UCSD-AML1 (cell line): ENCODE measurements around the gene POLE2.
"Not testable (repeated sequence)": the region's sequence is repeated elsewhere in the genome, so short reads cannot be mapped to it uniquely, and the experiment has no call there.

Experiments
- DNase-seq: peaks from one replicate; lab custom pipeline; 2025; ENCODE audit not compliant: unreplicated experiment; lab: John Stamatoyannopoulos, UW

The POLE2 gene

DNA sequence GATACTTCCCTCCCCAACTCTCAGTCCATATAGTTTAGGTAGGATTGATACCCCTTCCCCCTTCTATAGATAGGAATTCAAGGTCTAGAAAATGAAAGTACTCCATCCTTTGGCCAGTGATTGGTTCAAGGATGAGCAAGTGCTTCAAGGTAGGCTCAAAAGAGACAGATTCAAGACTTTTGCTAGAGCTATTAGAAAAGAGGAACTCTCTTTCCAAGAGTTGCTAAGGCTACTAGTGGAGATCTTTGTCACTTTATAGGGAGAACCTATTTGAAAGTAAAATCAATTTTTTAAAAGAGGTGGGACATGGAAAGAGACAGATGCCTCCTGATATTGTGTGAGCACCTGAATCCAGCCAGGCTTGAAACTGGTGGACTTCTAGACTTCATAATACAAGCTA is 17.5 kb downstream of the POLE2 start:
- no peak for DNase-seq

DNA sequence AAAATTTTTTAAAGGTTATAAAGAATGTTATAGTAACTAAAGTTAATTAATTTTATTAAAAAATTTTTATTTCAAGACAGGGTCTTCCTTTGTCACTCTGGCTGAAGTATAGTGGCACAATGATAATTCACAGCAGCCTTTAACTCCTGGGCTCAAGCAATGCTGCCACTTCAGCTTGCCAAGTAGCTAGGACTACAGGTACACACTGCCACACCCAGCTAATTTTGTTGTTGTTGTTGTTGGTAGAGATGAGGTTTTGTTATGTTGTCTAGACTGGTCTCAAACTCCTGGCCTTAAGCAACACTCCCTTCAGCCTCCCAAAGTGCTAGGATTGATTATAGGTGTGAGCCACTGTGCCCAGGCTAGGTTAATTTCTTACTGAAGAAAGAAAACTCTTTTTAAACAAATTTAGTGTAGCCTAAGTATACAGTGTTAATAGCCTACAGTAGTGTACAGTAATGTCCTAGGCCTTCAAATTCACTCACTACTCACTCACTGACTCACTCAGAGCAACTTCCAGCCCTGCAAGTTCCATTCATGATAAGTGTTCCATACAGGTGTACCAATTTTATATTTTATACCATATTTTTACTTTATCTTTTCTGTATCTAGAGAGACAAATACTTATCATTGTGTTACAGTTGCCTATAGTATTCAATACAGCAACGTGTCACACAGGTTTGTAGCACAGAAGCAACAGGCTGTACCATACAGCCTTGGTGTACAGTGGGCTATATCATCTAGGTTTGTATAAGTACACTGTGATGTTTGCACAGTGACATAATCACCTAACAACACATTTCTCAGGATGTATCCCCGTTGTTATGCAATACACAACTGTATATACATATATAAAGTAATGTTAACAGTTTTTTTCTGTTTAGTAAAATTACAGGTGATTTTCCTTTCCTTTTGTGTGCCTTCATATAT is 28.2 kb downstream of the POLE2 start:
- no peak for DNase-seq

DNA sequence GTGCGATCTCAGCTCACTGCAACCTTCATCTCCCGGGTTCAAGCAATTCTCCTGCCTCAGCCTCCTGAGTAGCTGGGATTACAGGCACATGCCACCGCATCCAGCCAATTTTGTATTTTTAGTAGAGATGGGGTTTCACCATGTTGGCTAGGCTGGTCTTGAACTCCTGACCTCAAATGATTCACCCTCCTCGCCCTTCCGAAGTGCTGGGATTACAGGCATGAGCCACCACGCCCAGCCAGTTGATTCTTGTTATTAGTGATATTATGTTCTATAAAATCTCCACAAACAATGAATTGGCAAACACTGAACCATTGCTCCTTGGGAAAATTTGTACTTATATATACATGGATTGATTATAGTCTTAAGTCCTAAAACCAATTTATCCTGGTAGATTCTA is 30.5 kb downstream of the POLE2 start:
- not testable (repeated sequence) for DNase-seq

DNA sequence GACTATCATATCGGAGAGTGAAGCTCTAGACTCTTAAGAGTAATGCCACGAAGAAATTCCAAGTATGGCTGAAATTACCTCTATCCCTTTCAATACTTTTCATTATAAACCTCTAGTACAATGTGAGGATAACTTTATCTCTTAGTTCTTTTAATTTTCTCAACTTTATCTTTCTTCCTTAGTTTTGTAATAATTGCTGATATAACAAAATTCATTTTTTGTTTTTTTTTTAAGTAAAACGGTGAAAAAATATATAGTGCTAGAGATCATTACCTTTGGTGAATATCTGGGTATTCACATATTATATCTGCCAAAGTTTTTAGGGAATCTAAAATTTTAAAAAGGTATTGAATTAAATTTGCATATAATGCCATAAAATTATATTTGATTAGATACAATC is 33.5 kb downstream of the POLE2 start:
- no peak for DNase-seq

DNA sequence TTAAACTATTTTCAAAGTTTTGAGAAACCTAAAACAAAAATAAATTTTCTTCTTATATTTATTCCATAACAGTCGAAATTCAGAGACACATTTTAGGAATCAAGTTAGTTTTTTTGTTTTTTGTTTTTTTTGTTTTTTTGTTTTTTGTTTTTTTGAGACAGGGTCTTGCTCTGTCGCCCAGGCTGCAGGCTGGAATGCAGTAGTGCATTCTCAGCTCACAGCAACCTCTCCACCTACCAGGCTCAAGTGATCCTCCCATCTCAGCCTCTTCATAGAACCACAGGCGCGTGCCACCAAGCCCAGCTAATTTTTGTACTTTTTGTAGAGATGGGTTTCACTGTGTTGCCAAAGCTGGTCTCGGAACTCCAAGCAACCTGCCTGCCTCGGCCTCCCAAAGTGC is 34.5 kb downstream of the POLE2 start:
- no peak for DNase-seq

DNA sequence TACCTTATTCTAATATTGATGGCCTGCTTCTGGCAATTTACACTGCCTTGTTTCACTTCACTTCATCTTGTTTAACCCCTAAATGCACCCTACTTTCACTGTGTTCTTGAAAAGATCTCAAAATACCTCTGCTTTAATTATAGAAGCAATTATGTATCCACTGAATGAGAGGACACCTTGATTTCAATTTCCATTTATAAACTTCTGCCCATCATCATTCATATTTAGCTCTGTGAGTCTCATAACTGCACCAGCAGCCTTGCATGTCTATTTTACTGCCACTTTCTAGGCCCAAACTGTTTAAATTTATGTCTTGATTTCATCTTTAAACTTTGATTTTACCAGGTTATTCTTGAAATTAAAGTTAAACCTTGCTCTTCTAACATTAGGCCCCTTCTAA is 45.9 kb downstream of the POLE2 start:
- no peak for DNase-seq

DNA sequence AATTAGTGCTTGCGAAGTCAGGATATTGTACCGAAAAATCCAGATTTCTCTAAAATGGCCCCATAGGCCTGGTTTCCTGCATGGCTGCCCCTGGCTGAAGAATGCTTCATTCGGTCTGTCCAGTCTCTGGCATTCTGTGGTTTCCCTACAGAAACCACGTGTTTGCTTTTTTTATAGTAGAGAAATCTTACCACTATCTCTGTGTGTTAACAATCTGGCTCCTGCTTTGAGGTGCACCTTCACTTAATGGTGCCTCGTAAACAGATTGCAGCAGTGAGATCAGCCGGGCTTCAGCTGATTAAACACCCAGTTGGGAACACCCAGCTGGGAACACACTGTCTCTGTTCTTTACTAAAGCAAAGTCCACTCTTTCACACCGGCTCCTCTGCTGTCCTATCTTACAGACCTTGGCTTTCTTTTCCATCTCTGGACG is 46.3 kb downstream of the POLE2 start:
- DNase-seq = no peak

DNA sequence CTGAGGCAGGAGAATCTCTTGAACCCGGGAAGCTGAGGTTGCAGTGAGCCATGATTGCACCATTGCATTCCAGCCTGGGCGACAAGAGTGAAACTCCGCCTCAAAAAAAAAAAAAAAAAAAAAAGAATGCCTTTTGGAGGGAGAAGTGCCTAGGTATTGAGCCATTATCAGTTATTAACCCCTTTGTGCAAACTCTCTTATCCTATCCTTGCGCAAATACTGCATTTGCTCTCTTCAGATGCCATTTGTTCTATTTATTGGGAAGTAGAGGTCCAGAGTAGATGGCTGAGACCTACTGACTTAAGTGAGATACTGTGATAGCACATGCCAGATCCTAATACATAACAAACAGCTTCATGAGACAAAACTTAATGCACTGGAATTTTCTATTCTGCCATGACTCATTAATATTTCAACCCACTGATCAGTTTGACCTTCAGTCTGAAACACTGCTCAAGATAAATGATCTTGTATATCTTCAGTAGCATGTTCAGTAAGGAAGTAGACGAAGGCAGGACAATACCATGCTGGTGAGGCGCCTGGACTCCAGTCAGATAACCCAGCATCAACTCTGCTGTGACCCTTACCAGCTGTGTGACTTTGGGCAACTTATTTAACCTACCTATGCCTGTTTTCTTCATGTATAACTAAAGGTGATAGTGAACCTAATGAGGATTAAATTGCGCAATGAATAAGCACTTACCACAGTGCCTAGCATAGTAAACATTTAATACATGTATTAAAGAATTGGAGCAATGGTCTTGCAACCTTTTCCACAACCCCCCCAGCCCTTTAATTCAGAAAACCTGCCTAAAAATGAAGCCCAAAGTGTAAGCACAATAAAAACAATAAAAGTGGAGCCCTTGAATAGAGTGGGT is 47.2 kb downstream of the POLE2 start:
- no peak for DNase-seq

DNA sequence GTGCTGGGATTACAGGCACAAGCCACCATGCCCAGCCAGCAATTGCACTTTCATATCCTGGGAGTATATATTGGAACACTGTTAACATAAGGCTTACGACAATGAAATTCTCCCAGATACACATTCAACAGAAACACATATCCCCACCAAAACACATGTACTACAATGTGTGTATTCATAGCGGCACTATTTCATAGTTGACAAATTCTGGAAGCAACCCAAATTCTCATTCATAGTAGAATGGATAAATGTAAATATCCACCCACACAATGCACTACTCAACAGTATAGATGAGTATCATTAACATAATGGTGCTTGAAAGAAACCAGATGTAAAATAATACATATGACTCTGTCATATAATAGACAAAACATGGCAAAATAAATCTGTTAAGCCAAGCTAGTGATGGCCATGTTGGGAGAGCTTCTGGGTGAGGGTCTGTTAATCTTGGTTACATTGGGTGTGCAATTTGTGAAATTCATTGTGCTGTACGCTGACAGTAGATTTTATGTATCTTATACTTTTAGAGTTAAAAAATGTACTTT is 50.4 kb downstream of the POLE2 start:
- no peak for DNase-seq

DNA sequence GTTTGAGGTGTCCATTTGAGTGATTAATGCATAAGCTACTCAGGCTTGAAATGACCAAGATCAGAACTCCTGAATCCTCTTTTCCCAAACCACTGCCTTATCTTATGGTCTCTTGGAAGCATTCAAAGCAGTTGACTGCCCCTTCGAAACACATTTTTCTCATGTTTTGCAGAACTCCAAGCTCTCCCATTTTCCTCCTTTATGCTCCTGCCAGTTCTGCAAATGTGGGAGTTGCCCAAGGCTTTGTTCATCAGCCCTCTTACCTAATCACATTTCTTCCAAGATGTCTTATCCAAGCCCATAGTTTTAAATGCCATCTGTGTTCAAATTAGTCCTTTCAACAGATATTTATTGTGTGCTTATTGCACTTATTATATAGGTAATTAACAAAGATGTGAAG is 51.1 kb downstream of the POLE2 start:
- DNase-seq = no peak

DNA sequence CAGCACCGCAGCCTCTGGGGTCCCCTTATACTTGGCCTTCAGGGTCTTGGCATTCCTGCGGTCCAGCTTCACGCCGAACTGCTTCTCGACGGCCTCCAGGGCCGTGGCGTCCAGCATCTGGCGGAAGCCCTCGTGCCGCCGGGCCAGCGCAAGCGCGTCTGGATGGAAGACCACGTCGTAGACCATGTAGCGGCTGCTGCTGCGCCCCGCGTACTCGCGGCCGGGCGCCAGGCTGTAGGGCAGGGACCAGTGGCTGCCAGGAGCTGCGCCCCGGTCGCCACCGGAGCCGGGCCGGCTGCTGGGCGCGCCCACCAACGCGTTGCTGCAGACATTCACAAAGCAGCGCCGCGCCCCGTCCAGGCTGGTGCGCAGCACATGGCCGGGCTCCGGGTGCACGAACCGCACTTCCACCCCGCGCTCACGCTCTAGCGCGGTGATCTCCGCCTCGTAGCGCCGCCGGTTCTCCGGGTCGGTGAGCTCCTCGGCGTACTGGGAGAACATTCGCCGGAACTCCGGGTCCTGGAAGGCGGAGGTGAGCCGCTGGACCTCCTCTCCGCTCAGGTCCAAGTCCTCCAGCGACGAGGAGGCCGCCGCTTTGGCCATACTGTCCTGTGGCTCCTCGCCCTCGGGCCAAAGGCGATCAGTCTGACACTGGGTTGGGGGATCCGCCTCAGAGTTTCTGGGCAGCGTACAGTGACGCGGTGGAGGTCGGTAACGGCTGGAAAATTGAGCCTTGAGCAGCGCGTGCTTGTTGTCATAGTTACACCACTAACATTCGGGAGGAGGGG is 53.3 kb downstream of the POLE2 start, which contains the start of gene DNAAF2:
DNAAF2 (minus strand) TSS at position 698 of the 788 bp plus-strand sequence; CDS start at position 603, 95 bp downstream.
- DNase-seq = peak; percentile 71

DNA sequence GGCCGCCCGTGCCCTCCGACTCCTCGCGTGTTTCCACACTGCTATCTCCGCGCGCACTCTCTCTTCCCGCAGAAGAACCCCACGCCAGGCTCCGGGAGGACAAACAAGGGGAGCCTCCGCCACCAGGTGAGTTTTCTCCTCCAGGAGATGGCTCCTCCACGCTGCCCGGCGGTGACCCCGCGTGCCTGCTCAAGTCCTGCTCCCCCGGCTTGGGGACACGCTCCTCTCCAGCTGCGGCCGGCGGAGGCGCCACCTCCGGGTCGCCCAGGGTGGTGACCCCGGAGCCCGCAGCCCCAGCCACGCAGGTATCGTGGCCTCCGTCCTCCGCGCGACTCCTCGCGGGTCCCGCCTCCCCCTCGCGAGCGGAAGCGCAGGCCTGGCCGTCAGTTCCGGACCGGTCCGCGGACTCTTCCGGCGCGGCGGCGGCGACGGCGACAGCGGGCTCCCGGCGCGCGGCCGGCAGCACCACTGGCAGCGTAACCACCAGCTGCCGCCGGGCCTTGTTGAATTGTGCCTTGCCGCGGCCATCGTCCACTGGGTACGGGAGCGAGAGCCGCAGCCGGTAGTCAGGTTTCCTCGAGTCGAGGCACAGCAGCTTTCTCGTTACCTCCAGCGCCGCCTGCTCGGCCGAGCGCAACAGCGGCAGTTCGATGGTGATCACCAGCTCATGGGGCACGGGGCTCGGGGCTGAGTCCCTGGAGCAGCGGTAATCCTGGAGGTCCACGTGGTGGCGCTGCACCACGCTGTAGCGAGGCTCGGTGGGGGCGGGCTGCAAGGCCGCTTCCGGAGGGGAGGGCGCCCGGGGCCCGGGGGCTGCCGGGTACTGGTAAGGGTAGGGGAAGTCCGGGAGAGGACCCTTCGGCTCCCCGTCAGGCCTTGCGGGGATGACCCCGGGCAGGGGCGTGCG is 54.1 kb downstream of the POLE2 start:
- DNase-seq = peak; percentile 96

DNA sequence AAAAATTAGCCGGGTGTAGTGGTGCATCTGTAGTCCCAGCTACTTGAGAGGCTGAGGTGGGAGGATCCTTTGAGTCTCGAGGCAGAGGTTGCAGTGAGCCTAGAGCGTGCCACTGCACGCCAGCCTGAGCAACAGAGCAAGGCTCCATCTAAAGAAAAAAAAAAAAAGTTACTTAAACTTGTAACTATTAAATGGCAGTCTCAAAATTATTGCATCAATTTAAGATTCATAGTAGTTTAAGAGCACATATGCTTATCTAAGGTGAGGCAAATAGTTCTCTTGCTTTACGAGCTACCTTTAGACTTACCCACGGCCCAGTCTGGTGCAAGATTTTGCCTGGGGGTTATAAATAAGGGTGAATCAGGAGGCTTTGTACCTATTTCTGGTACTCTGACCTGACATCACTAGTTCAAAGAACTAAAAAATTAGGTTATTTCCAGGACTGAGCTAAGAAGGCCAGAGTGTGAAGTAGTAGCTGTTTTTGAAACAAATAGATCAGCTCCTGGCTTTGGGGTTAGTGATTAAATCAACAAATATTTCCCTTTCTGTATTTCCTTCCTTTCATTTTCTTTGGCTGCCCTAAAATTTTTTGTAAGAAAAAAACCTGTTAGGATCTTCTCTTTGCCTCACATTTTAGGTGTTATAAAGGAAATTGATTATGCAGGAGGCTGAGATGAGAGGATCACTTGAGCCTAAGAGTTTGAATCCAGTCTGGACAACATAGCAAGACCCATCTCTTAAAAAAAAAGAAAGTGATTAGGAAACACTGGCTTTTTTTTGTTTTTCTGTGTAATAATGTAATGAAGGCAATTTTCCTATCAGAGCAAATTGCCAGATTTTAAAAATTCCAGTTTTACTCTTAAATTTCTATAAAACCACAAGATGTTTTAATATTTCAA is 63.8 kb downstream of the POLE2 start:
- no peak for DNase-seq

DNA sequence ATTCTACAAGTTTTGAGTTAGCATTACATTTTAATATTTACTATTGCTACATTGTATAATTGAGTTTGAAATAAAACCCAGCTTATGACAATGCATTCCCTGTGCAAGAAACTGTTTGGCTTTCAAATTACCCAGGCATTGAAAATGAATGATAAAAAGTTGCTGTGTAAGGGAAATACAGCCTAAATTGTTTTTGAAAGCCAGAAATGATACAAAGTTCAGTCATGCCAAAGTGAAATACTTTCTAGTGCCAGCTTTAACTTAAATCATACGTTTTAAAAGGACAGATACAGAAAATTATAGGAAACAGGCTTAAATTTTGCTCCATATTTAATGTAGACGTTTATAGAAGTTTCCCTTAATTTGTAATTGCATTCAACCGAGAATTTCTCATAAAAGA is 64.6 kb downstream of the POLE2 start:
- no peak for DNase-seq

DNA sequence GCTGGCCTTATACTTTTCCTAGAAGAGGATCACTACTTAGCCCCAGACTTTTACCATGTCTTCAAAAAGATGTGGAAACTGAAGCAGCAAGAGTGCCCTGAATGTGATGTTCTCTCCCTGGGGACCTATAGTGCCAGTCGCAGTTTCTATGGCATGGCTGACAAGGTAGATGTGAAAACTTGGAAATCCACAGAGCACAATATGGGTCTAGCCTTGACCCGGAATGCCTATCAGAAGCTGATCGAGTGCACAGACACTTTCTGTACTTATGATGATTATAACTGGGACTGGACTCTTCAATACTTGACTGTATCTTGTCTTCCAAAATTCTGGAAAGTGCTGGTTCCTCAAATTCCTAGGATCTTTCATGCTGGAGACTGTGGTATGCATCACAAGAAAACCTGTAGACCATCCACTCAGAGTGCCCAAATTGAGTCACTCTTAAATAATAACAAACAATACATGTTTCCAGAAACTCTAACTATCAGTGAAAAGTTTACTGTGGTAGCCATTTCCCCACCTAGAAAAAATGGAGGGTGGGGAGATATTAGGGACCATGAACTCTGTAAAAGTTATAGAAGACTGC is 65.9 kb downstream of the POLE2 start:
- no peak for DNase-seq

DNA sequence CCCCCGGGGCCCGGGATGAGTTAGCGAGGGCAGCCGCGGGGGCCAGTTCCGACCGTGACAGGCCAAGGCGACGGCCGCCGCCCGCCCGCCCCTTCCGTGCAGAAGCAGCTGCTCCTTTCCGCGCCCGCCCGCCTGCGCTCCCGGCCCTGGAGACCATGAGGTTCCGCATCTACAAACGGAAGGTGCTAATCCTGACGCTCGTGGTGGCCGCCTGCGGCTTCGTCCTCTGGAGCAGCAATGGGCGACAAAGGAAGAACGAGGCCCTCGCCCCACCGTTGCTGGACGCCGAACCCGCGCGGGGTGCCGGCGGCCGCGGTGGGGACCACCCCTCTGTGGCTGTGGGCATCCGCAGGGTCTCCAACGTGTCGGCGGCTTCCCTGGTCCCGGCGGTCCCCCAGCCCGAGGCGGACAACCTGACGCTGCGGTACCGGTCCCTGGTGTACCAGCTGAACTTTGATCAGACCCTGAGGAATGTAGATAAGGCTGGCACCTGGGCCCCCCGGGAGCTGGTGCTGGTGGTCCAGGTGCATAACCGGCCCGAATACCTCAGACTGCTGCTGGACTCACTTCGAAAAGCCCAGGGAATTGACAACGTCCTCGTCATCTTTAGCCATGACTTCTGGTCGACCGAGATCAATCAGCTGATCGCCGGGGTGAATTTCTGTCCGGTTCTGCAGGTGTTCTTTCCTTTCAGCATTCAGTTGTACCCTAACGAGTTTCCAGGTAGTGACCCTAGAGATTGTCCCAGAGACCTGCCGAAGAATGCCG is 66.7 kb downstream of the POLE2 start:
- peak; percentile 79 for DNase-seq
